Hepatocyte (in vitro differentiated cells): ENCODE measurements around the gene MARCHF3.

Source experiments
- EZH2phosphoT487 ChIP-seq: fragments of 200-600 bp; sonication (generic); IDR thresholded peaks from one replicate; pipeline ENCODE4 v1.6.1; 2018; ENCODE audit warnings: antibody characterized with exemption, mild to moderate bottlenecking, low read depth, moderate library complexity; ENCODE audit not compliant: unreplicated experiment, severe bottlenecking
- TF ChIP-seq, protein P1 (sequence below): fragments of 200-600 bp; sonication (generic); IDR thresholded peaks from 2 replicates; pipeline ENCODE4 v1.5.1; 2016; ENCODE audit warnings: antibody characterized with exemption, mild to moderate bottlenecking; ENCODE audit not compliant: poor library complexity

GRCh38 chr5:127042593-127042992 is 12.2 kb upstream of the MARCHF3 start:
- TF ChIP-seq, protein P1, sequence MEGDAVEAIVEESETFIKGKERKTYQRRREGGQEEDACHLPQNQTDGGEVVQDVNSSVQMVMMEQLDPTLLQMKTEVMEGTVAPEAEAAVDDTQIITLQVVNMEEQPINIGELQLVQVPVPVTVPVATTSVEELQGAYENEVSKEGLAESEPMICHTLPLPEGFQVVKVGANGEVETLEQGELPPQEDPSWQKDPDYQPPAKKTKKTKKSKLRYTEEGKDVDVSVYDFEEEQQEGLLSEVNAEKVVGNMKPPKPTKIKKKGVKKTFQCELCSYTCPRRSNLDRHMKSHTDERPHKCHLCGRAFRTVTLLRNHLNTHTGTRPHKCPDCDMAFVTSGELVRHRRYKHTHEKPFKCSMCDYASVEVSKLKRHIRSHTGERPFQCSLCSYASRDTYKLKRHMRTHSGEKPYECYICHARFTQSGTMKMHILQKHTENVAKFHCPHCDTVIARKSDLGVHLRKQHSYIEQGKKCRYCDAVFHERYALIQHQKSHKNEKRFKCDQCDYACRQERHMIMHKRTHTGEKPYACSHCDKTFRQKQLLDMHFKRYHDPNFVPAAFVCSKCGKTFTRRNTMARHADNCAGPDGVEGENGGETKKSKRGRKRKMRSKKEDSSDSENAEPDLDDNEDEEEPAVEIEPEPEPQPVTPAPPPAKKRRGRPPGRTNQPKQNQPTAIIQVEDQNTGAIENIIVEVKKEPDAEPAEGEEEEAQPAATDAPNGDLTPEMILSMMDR: no peak
- TF ChIP-seq EZH2phosphoT487: no peak
